GM12872 (cell line): ENCODE measurements around the gene ST8SIA6.

Experiments
- CTCF ChIP-seq: IDR thresholded peaks from 3 replicates; pipeline ENCODE4 v1.5.1; 2011; ENCODE audit warnings: low read depth, mild to moderate bottlenecking, low read length, moderate library complexity; ENCODE audit not compliant: insufficient read depth

The ST8SIA6 gene

GRCh38 chr10:17379151-17379690, 75.2 kb downstream of the ST8SIA6 start:
- TF ChIP-seq CTCF, result no peak

- TF ChIP-seq CTCF, result peak; percentile 77
Observed at GRCh38 chr10:17375936-17376584, 78.3 kb downstream of the ST8SIA6 start.

- TF ChIP-seq CTCF, result no peak
Observed at GRCh38 chr10:17368708-17369272, 85.6 kb downstream of the ST8SIA6 start.

GRCh38 chr10:17366705-17367104, 87.7 kb downstream of the ST8SIA6 start:
- no peak for TF ChIP-seq CTCF

GRCh38 chr10:17365402-17365801, 89.0 kb downstream of the ST8SIA6 start:
- no peak for TF ChIP-seq CTCF

GRCh38 chr10:17358461-17358860, 95.9 kb downstream of the ST8SIA6 start:
- no peak for TF ChIP-seq CTCF

- TF ChIP-seq CTCF, result no peak
Observed at GRCh38 chr10:17357781-17358180, 96.6 kb downstream of the ST8SIA6 start.
